GM19351 (cell line): Measurements from ENCODE around the gene CHRNA9.
"Not testable (repeated sequence)": the region's sequence is repeated elsewhere in the genome, so short reads cannot be mapped to it uniquely, and the experiment has no call there.

ENCODE experiments used
- ATAC-seq: cut with Tn5 transposase; IDR thresholded peaks from one replicate; pipeline ENCODE4 v1.9.1; 2021; ENCODE audit warnings: mild to moderate bottlenecking, moderate library complexity; ENCODE audit not compliant: unreplicated experiment

Gene CHRNA9

GRCh38 chr4:40378619-40379018 lies 43.5 kb downstream of the CHRNA9 start:
- no peak for ATAC-seq

GRCh38 chr4:40379248-40379647 lies 44.1 kb downstream of the CHRNA9 start:
- no peak for ATAC-seq

- no peak for ATAC-seq
Observed at GRCh38 chr4:40380647-40381046, 45.5 kb downstream of the CHRNA9 start.

- ATAC-seq, result no peak
Observed at GRCh38 chr4:40388239-40388638, 53.1 kb downstream of the CHRNA9 start.

GRCh38 chr4:40389986-40390385 lies 54.9 kb downstream of the CHRNA9 start:
- ATAC-seq, result no peak

GRCh38 chr4:40392241-40392640 lies 57.1 kb downstream of the CHRNA9 start:
- ATAC-seq, result not testable (repeated sequence)

- ATAC-seq, result no peak
Observed at GRCh38 chr4:40394236-40394635, 59.1 kb downstream of the CHRNA9 start.

- no peak for ATAC-seq
Observed at GRCh38 chr4:40395166-40395900, 60.2 kb downstream of the CHRNA9 start.

GRCh38 chr4:40395908-40396793 lies 61.0 kb downstream of the CHRNA9 start:
- ATAC-seq, result no peak

- ATAC-seq, result no peak
Observed at GRCh38 chr4:40399578-40399977, 64.4 kb downstream of the CHRNA9 start.

GRCh38 chr4:40401096-40401495 lies 66.0 kb downstream of the CHRNA9 start:
- no peak for ATAC-seq

GRCh38 chr4:40401631-40402030 lies 66.5 kb downstream of the CHRNA9 start:
- no peak for ATAC-seq

GRCh38 chr4:40402556-40402955 lies 67.4 kb downstream of the CHRNA9 start:
- ATAC-seq, result no peak

GRCh38 chr4:40403081-40403480 lies 67.9 kb downstream of the CHRNA9 start:
- ATAC-seq, result no peak
